OCI-LY1 (cell line): ENCODE data around the gene GUSB.

ENCODE experiments used
- H2AFZ ChIP-seq: fragments of 200-600 bp; sonication (generic), shearing (Covaris generic); 2 replicates; pipeline ENCODE4 v1.6.0; 2014; ENCODE audit warnings: antibody characterized with exemption, mild to moderate bottlenecking, low read length
- H3F3A ChIP-seq: fragments of 200-600 bp; sonication (generic), shearing (Covaris generic); 2 replicates; pipeline ENCODE4 v1.6.0; 2014; ENCODE audit warnings: mild to moderate bottlenecking, antibody characterized with exemption, low read length, moderate library complexity; ENCODE audit not compliant: insufficient read depth
- H3K27ac ChIP-seq: fragments of 200-600 bp; sonication (generic); 2 replicates; pipeline ENCODE4 v1.5.1; 2014; ENCODE audit warnings: low read length, mixed run types, mild to moderate bottlenecking, low read depth; ENCODE audit not compliant: poor library complexity, severe bottlenecking
- H3K27me3 ChIP-seq: fragments of 200-600 bp; sonication (generic); 2 replicates; pipeline ENCODE4 v1.6.0; 2014; ENCODE audit warnings: antibody characterized with exemption, mild to moderate bottlenecking, low read length, moderate library complexity; ENCODE audit not compliant: insufficient read depth
- H3K36me3 ChIP-seq: fragments of 200-600 bp; sonication (generic); 2 replicates; pipeline ENCODE4 v1.6.1; 2014; ENCODE audit warnings: mild to moderate bottlenecking, antibody characterized with exemption, low read length, moderate library complexity, mixed read lengths; ENCODE audit not compliant: insufficient read depth
- H3K4me1 ChIP-seq: fragments of 200-600 bp; sonication (generic); 2 replicates; pipeline ENCODE4 v1.5.1; 2014; ENCODE audit warnings: mild to moderate bottlenecking, low read length, moderate library complexity; ENCODE audit not compliant: insufficient read depth, severe bottlenecking
- H3K4me2 ChIP-seq: fragments of 200-600 bp; sonication (generic), shearing (Covaris generic); 2 replicates; pipeline ENCODE4 v1.6.1; 2014; ENCODE audit warnings: low read length
- H3K4me3 ChIP-seq: fragments of 200-600 bp; sonication (generic); 2 replicates; pipeline ENCODE4 v1.5.1; 2014; ENCODE audit warnings: low read length, low read depth, mild to moderate bottlenecking, mixed read lengths; ENCODE audit not compliant: poor library complexity, severe bottlenecking
- H3K79me2 ChIP-seq: fragments of 200-600 bp; shearing (Covaris generic); 2 replicates; pipeline ENCODE4 v1.6.1; 2016; ENCODE audit warnings: mixed run types, low read length, mixed read lengths; ENCODE audit not compliant: insufficient read depth
- H3K9ac ChIP-seq: fragments of 200-600 bp; sonication (generic), shearing (Covaris generic); 2 replicates; pipeline ENCODE4 v1.6.1; 2014; ENCODE audit warnings: mild to moderate bottlenecking, low read length, mixed read lengths
- H3K9me2 ChIP-seq: fragments of 200-600 bp; sonication (generic), shearing (Covaris generic); 2 replicates; pipeline ENCODE4 v1.6.1; 2014; ENCODE audit warnings: low read depth, mild to moderate bottlenecking, low read length, mixed read lengths
- H3K9me3 ChIP-seq: fragments of 200-600 bp; shearing (Covaris generic); 2 replicates; pipeline ENCODE4 v1.6.1; 2014; ENCODE audit warnings: low read length, mixed read lengths
- H4K20me1 ChIP-seq: fragments of 200-600 bp; sonication (generic), shearing (Covaris generic); 2 replicates; pipeline ENCODE4 v1.6.0; 2016; ENCODE audit warnings: mild to moderate bottlenecking, low read length; ENCODE audit not compliant: insufficient read depth
- CTCF ChIP-seq: fragments of 200-600 bp; sonication (generic), shearing (Covaris generic); IDR thresholded peaks from 2 replicates; pipeline ENCODE4 v1.5.1; 2017; ENCODE audit warnings: mild to moderate bottlenecking, antibody characterized with exemption, low read length, moderate library complexity, mixed read lengths
- EZH2 ChIP-seq: fragments of 200-600 bp; sonication (generic), shearing (Covaris generic); IDR thresholded peaks from 2 replicates; pipeline ENCODE4 v1.8.0; 2017; ENCODE audit warnings: borderline replicate concordance, mixed run types, mild to moderate bottlenecking, antibody characterized with exemption, low read length, moderate library complexity, mixed read lengths

The GUSB gene

GRCh38 chr7:65938336-65938895 lies 43.6 kb downstream of the GUSB start:
- peaks cover 29% of the 10 kb centered on the region; the same call in 1 of the 2 replicates for H3K36me3 ChIP-seq
- no peak overlapping the region for H3K4me2 ChIP-seq
- H3F3A ChIP-seq: no peaks in the 10 kb centered on the region
- TF ChIP-seq CTCF (no peak), EZH2 (no peak)
- no peak overlapping the region for H3K4me3 ChIP-seq
- no peaks in the 10 kb centered on the region for H3K9me2 ChIP-seq
- H3K27me3 ChIP-seq: no peaks in the 10 kb centered on the region
- no peak overlapping the region for H3K9ac ChIP-seq
- H3K27ac ChIP-seq: no peak overlapping the region
- no peaks in the 10 kb centered on the region for H4K20me1 ChIP-seq
- peaks cover 17% of the 10 kb centered on the region for H3K79me2 ChIP-seq
- H3K9me3 ChIP-seq: no peaks in the 10 kb centered on the region
- H3K4me1 ChIP-seq: no peaks in the 10 kb centered on the region
- no peak overlapping the region for H2AFZ ChIP-seq

GRCh38 chr7:65937296-65937695 lies 44.7 kb downstream of the GUSB start:
- Histone ChIP-seq H3K9ac (no peak overlapping the region), H4K20me1 (no peaks in the 10 kb centered on the region), H3K79me2 (peaks cover 28% of the 10 kb centered on the region), H2AFZ (no peak overlapping the region), H3K9me2 (no peaks in the 10 kb centered on the region), H3K4me3 (no peak overlapping the region), H3K4me1 (no peaks in the 10 kb centered on the region), H3K36me3 (peaks cover 29% of the 10 kb centered on the region; the same call in 1 of the 2 replicates), H3F3A (no peaks in the 10 kb centered on the region), H3K9me3 (no peaks in the 10 kb centered on the region), H3K4me2 (no peak overlapping the region), H3K27me3 (no peaks in the 10 kb centered on the region), H3K27ac (no peak overlapping the region)
- TF ChIP-seq CTCF: no peak
- no peak for TF ChIP-seq EZH2

- Histone ChIP-seq H3K27me3 (no peaks in the 10 kb centered on the region), H3K36me3 (peaks cover 2% of the 10 kb centered on the region; the same call in 1 of the 2 replicates), H3K9me3 (no peaks in the 10 kb centered on the region), H3F3A (no peaks in the 10 kb centered on the region), H3K4me2 (no peak overlapping the region), H2AFZ (no peak overlapping the region), H3K9me2 (no peaks in the 10 kb centered on the region), H3K79me2 (peaks cover 64% of the 10 kb centered on the region), H3K4me3 (no peak overlapping the region), H4K20me1 (no peaks in the 10 kb centered on the region), H3K27ac (no peak overlapping the region), H3K9ac (no peak overlapping the region), H3K4me1 (no peaks in the 10 kb centered on the region)
- TF ChIP-seq EZH2 (no peak), CTCF (no peak)
Observed at GRCh38 chr7:65931685-65932084, 50.3 kb downstream of the GUSB start.
